Posterior vena cava (tissue), 2 donors: ENCODE data around the gene RNF141. TPM values are rescaled to one million over a fixed set of nuclear protein-coding genes. Genes with fewer than 3 reads are reported as not detected.

Experiments used
- DNase-seq: peaks from one replicate; pipeline ENCODE4 v3.0.0-alpha.2; 2020; ENCODE audit warnings: low spot score
- intact Hi-C, 2 donors: fragments of 100-400 bp; cut with DNase I; formaldehyde crosslinking; loops; one replicate each; pipeline versions ENCODE4 v1.14.1 to v1.14.2; 2022 to 2023
- total RNA-seq, 2 donors: library from RNA; stranded (reverse); fragmentation: NEBNext Ultra II Directional; extraction: Animal tissue kit (Norgen Biotek cat#: 25700); gene quantifications; one replicate each; pipeline ENCODE4 v1.2.1, GENCODE V29; 2021
- donor health status: DM: yes; HTN: yes; CAD: no.
- donor health status: DM: yes; HTN: yes; CAD: no.

Gene RNF141
- total RNA-seq, 2 donors from 2014 or later = 24.7 to 25.3 TPM

DNA sequence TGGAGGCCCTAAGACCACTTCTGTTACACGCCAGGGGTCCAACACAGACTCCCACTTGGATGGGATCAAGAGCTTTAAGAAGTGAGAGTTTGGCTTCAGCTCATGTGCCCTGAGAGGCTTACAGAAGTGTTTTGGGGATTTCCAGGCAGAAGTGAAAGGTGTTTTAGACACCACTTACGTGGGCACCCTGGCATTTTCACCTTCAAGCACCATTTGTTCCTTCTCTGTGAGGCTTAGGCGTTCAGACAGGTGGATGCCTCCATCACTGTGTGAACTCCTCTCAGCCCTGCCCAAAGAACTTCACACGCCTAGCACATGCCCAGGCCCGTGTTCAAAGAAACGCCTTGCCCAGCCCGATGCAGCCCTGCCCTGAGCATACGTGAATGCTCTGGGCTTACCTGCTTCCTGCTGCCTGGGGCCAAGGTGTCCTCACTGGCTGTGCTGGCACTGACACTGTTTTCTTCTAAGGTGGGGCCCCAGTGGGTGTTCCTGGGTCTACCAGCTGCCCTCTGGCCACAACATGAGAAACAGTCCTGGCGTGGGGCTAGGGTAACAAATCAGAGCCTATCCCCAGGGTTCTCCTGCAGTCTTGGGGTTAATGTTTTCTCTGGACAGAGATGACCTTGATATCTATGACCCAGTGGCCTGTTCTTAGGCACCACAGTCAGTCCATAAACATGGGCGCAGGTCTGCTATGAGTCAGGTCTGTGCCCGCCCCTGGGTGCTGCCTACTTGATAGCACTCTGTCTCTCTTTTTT is 51.9 kb downstream of the RNF141 start:
- intact Hi-C loops = no loop called here
- no peak for DNase-seq

DNA sequence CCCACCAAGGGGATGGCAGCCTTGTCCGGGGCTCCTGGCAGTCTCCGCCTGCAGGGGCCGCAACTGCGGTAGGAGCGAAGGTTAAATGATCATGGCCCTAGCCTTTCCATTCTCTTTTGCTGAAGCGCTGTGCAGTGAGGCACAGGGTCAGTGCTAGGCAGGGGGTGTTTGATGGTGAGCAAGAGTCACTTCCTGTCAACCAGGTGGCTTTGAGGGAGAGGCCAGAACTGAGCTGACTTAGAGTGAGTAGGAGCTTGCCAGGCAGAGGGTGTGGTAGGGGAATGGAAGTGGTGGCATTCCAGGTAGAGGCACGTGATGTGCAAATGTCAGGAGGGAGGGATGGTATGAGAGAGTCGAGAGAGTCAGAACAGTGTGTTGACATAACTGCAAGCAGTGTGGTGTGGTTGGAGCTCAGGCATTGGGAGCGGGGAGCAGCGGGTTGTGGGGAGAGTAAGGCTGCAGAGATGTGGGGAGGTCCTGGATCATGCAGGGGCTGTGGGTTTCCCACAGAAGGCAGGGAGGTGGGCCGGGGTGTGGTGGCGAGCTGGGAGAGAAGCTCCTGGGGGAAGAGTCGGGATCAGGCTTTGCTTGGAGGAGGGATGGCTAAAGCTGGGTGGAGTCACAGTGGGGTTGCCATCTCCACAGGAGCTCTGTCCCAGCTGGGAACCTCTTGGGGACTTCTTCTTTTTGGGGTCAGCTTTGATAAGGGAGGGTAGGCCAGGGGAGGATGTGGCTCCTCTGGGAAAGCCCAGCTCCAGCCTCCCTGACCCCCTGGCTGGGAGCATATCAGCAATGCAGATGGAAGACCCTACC is 52.7 kb downstream of the RNF141 start:
- intact Hi-C loops = no loop called here
- DNase-seq = peak; percentile 70

DNA sequence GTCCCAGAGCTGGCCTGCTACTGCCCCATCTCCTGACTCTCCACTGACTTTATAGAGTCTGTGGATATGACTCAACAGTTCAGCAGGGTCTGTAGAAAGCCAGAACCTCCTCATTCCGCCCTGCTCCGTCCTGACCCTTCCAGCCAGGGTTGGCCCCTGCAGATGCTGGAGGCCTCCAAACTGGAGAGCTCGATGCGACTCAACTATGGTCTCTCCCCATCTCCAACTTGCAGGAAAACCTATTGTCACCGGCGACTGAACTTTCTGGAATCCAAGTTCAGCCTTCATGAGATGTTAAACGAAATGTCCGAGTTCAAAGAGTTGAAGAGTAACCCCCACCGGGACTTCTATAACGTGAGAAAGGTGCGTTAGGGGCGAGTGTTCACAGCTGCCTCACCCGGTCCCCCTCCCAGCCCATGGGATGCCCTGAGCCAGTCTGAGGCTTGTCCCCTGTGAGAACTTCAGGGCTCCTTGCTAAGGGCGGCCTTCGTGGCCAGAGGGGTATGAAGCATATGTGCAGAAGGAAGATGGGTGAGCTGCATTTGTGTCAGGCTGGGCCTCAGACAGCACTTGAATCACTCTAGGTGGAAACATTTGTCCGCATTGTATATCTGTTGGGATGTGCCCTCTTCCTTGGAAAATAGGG is 53.9 kb downstream of the RNF141 start:
- peak; percentile 67 for DNase-seq
- intact Hi-C loops = no loop called here

DNA sequence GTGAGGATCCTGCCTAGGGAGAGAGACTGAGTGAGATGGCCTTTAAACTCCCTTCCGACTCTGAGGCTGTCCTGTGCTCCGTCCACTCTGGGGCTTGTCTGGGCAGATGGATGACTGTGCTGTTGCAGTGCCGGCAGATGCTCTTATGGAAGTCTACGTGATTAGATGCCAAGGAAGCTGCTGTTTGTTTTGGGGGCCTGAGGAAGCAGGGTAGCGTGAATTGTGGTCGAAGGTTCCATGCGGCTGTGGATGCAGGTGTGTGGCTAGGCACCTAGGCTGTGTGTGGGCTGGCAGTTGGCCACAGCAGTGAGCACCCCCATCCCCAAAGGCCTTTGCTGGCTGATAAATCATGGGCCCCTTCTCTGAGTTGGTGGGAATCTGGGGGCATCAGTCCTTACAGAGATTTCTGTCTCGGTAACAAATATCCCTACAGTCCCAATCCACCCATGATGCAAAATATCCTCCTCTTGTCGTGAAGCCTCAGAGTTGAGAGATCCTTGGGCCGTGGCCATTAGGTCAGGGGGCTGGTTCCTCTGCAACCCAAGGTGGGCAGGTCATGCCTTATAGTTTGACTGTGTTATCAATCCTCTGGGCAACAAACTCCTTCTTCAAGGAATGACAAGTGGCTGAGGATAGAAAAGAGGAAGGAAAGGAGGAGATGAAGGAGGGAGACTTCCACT is 54.7 kb downstream of the RNF141 start:
- no peak for DNase-seq
- intact Hi-C loops = no loop called here

DNA sequence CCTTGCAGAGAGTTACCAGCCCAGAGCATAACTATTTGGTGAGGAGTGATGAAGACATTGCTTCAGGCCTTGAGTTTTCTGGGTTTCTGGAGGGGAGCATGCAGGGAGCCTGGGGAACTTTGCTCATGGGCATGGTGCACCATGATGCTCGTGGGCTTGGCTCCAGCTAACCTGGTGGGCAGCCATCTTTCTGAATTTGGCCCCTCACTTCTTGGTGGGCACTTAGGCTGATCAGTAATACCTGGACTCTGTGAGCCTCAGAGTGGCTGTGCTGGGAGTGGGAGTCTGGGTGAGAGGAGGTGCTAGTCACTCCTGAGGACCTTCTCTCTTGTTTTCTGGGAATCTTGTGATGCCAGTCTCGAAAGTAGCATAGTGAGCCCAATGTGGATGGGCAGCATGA is 55.3 kb downstream of the RNF141 start:
- intact Hi-C loops = no loop called here
- DNase-seq = no peak

DNA sequence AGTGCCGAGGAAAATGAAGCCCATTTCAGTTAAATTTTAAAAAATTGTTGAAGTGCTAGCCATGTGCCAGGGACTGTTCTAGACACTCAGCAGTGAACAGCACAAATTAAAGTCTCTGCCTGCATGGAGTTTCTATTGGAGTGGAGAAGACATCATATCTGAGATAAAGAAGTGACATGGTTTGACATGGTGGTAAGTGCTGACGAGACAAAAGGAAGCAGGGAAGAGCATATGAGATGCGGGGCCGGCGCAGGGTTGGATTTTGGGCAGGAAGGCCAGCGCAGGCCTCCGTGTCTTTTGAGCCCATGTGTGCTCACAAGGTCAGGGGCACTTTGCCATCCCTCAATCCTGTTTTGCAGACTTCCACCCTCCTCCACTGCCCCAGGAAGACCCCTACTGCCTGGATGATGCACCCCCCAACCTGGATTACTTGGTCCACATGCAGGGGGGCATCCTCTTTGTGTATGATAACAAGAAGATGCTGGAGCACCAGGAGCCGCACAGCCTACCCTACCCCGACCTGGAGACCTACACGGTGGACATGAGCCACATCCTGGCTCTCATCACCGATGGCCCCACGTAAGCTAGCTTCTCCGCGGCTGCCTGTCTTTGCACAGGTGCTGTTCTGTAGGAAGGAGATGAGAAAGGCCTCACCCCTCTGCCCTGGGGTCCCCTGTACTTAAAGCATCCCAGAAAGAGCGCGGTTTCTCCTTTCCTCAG is 56.4 kb downstream of the RNF141 start:
- no peak for DNase-seq

DNA sequence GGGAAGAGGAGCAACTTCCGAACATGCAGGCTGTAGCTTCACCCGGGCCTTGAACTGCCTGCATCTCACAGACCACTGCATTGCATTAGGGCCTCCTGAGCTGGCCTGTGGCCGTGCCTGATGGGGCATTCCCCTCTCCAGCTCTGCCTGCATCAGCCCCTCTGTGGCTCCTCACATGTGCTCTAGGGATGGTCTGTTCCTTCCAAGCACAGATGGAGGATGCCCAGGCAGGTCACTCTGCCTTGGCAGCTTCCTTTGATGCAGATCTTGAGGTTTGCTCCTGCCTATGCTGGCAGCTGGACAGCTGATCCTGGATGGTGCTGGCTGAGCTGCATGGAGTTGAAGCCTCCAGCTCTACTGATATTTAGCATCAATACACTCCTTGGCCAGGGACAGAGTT is 57.4 kb downstream of the RNF141 start:
- intact Hi-C loops = no loop called here
- DNase-seq = no peak

More for the DNA sequence above, 56.4 kb downstream of the RNF141 start:
- intact Hi-C loops = no loop called here

DNA sequence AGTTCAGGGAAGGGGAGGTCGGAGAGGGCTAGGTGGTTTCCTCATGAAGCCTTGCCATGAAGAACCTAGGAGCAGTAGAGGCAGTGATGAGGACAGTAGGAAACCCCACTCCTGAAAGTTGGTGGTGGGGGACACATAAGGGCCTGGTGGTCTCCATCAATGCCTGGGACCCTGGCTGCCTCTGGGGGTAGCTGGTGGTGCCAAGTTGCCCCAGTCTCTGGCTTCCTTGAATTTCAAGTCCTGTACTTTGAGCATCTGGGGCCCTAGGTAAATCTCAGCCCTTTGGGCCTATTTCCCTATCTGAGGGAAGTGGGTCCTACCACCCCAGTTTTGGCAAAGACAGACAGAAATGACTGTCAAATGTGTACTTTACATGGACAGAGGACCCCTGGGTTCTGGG is 57.8 kb downstream of the RNF141 start:
- intact Hi-C loops = no loop called here
- DNase-seq = no peak

DNA sequence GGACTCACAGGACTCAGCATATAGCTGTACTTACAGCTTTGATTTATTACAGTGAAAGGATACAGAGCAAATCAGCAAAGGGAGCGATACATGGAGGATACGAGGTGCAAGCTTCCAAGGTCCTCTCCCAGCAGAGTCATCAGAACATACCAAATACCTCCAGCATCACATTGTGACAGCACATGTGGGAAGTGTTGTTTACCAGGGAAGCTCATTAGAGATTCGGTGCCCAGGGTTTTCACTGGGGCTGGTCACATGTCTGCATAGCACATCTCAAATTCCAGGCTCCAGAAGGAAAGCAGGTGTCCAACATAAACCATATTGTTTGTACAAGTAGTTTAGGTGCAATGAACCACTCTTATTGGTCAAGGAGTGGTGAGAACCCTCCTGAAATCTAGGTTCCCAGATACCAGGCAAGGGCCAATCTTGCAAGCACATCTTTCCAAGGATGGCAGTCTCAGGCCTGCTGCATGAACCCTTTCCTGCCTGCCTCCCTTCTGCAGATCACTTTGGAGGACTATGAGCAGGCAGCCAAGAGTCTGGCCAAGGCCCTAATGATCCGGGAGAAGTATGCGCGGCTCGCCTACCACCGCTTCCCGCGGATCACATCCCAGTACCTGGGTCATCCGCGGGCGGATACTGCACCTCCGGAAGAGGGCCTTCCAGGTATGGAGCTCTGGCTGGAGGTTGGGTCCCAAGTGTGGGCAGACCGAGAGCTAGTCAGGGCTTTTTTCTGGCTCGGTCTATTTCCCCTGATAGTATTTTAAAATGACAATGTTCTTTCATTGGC is 59.2 kb downstream of the RNF141 start:
- intact Hi-C loops = no loop called here
- DNase-seq = no peak

DNA sequence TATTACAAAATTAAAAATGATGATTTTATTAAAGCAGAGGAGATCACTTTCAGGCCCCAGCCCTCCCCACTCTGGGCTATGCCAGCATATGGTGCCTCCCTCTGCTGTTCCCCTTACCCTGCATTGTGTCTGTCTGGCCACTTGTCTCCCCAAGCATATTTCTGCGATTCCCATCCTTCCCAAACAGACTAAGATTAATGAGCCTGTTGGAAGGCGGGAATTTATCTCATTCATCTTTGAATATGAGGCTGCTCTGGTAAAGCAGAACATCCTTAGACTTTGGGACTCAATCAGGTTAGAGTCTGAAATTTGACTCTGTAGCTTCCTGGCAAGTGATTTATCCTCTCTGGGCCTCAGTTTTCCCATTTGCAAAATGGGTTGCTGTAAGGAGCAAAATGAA is 60.2 kb downstream of the RNF141 start:
- intact Hi-C loops = loop anchor here in 1 of 2 donors (1.0 kb wide), 1 partner anchor 44 kb away; no protein-coding TSS in a partner anchor
- no peak for DNase-seq

DNA sequence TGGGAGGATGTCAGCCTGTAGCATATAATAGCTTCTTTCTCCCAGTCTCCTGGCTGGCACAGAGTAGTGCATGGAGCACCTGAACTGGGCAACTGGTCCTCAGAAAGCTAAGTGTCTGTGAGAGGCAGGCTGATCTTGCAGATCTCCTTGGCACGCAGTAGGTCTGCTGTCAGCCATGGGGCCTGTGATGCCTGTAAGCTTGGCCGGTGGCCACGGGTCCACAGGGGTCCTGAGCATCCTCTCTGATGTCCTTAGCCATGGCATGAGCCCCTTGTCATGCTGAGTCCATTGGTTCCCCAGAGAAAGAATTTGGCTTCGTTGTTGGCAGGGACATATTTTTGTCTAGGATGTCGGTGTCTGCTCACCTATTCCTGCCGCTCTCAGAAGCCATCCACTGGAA is 61.0 kb downstream of the RNF141 start:
- DNase-seq = no peak
- intact Hi-C loops = loop anchor here in 1 of 2 donors (1.0 kb wide), 1 partner anchor 44 kb away; no protein-coding TSS in a partner anchor

DNA sequence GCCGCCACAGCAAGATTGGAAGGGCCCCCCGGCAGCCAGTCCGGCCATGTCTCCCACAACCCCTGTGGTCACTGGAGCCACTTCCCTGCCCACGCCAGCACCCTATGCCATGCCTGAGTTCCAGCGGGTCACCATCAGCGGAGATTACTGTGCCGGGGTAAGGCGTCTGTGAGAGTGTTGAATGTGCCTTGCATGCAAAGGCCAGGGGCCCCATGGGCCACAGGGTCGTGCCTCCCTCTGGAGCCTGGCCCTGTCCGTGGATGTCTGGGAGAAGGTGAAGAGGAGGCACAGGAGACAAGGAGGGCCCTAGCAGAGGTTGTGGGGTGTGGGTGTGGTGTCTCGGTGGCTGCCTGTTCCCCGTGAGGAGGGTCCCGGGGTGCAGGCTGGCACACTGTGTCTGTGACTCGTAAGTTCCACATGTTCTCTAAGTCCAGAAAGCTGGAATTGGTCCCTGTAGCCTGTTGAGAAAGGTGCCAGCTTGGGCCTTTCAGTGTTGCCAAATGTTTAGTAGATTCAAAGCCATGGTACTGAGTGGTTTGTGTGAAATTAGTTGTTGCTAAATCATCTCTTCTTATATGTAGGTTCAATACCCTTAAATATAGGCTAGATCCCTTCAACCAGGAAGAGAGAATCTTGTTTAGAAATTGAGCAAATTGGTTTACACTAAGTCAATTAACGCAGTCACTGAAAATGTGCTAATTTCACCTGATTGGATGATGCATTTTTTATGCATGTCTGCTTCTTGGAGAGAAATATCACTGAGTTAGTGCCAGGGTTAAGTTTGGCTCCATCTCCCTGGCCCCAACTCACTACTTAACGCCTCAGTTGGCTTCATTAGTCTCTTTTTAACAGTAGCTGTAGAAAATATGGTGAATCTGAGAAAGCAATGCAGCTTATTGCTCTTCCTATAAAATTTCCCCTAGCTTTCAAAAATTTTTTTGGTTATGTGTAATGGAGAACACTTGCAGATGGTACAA is 62.1 kb downstream of the RNF141 start:
- DNase-seq = peak; percentile 64

DNA sequence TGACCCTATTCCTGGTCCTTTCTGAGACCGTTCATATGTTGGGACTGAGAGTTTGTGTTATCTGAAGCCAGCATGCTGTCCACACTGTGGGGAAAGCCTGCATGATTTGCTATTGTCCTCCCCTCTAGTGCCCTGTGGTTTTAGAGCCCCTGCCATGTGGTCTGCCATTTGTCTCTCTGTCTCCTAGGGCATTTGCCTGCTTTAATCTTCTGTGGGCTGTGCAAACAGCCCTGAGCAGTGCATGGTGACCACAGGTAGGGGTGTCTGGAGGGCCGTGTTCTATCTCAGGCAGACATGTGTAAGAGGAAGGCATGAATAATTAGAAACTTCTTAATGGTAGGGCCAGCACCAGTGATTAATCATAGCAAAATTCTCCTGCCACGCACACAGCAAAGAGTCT is 62.9 kb downstream of the RNF141 start:
- DNase-seq = no peak
- intact Hi-C loops = no loop called here

More for the DNA sequence above, 62.1 kb downstream of the RNF141 start:
- intact Hi-C loops = no loop called here

DNA sequence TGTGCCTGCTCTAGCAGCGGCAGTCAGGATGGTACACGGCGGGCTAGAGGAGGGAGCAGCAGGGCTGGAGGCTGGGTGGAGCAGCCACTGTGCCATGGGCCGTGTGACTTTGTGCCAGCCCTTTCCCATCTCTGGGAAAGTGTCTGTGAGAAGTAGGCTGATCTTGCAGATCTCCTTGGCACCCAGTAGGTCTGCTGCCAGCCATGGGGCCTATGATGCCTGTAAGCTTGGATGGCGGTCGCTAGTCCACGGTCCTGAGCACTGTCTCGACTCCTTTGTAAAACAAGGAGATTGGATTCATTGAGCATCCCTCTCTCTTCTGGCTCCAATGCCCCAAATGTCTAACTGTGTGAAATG is 63.3 kb downstream of the RNF141 start:
- intact Hi-C loops = no loop called here
- no peak for DNase-seq

DNA sequence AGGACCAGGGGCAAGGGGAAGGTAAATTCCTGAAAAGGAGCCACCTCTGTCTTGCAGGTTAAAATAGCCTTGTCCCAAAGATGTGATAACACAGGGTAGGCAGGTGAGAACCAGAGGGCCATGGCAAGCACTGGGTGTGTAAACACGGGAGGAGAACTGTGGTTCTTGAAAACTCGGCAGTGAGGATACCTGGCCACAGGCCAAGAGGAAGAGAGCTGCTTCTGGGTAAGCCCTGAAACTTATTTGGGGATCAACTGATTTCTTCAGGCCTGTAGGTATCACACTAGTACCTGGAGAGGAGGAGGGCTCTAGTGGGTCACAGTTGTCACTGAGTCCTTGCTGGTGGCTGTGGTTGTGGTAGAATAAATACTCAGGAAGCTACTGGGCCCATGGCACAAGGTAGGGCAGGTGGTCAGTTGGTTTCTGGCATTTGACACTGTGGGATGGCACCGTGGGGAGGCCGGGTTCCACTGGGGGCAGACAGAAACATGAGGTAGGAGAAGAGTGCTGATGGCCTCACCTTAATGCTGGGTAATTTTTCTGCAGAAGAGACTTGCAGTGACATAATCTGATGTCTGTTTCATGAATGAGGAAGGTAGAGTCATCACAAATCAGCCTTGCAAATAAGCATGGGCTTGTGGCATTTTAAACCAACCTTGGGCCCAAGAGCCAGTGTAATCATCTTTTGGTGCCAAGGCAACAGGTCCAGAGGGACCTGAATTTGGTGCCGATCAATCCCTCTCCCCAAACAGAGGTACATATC is 63.9 kb downstream of the RNF141 start:
- intact Hi-C loops = no loop called here

DNA sequence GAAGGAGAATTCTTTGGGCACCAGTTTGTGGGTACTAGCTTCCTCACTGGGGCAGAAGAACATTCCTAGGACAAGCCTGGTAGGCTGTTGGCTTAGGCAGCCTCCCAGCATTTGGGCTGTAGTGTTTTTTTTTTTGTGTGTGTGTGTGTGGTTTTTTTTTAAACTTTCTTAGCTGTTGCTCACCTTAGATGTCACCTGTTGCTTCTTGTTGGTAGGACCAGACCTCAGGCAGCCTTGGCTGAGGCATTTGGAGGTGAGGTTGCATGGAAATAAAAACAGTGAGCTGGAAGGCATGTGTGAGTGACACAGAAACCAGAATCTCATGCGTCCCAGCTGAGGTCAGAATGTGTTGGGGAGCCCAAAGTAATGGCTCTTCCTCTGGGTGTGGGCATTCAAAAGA is 64.6 kb downstream of the RNF141 start:
- intact Hi-C loops = no loop called here

More for the DNA sequence above, 63.9 kb downstream of the RNF141 start:
- DNase-seq = peak; percentile 77

More for the DNA sequence above, 64.6 kb downstream of the RNF141 start:
- no peak for DNase-seq
